Measurements from ENCODE around the gene SEPTIN1. TPM values are rescaled to one million over a fixed set of nuclear protein-coding genes. Genes with fewer than 3 reads are reported as not detected.

Gene SEPTIN1
- total and polyA plus RNA-seq, 2 of the 13 experiments (the other 11 are each of a cell fraction or from before 2014, with no cell fraction given) = 0.18 to 0.67 TPM

DNA sequence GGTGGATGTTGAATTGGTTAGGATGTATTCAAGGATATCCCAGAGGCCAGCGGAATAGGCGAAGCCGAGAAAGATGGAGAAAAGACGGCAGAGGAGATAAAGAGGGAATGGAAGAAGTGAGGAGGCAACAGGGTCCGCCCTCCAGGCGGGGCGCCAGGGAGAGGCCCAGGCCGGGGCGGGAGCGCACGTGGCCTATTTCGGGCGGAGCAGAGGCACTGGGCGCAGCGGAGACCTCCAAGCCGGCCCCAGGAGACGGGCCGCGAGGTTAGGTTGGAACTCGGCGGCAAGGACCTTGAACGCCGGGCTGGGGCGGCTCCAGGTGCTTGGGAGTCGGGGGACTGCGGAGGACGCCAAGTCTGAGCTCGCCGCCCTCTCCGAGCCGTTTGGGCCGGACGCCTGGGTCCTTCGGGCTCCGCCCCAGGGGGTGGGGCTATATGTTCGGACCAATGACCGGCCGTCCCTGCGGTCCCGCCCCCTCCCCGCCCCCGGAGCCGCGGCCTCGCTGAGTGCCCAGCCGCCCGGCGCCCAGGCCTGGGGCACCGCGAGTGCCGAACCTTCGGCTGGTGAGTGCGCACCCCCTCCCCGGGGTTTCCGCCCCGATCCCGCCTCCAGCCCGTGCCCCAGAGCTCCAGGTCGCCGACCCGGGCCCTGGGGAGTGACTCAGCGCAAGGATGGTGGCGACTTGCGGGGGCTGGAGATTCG lies 24.9 kb upstream of the SEPTIN1 start, which contains the start of gene ZNF771 (continued):
- peak; percentile 90 for TF ChIP-seq CCDC6 (CRISPR knock-in tag; IDR thresholded peaks at IDR 0.05)
- no peak for TF ChIP-seq ZBTB21 (CRISPR knock-in tag; IDR thresholded peaks at IDR 0.05)
- TF ChIP-seq ZNF792 (CRISPR knock-in tag; IDR thresholded peaks at IDR 0.05) = 0 out of 2 replicates have a peak, but pooled peaks have one; percentile 27
- TF ChIP-seq, protein P1, sequence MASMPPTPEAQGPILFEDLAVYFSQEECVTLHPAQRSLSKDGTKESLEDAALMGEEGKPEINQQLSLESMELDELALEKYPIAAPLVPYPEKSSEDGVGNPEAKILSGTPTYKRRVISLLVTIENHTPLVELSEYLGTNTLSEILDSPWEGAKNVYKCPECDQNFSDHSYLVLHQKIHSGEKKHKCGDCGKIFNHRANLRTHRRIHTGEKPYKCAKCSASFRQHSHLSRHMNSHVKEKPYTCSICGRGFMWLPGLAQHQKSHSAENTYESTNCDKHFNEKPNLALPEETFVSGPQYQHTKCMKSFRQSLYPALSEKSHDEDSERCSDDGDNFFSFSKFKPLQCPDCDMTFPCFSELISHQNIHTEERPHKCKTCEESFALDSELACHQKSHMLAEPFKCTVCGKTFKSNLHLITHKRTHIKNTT (CRISPR knock-in tag; IDR thresholded peaks at IDR 0.05) = no peak
- TF ChIP-seq IKZF1 (IDR thresholded peaks at IDR 0.05) = no peak
- TF ChIP-seq ZNF207 (IDR thresholded peaks at IDR 0.05; ENCODE audit: borderline replicate concordance) = no peak
- TF ChIP-seq, protein P2, sequence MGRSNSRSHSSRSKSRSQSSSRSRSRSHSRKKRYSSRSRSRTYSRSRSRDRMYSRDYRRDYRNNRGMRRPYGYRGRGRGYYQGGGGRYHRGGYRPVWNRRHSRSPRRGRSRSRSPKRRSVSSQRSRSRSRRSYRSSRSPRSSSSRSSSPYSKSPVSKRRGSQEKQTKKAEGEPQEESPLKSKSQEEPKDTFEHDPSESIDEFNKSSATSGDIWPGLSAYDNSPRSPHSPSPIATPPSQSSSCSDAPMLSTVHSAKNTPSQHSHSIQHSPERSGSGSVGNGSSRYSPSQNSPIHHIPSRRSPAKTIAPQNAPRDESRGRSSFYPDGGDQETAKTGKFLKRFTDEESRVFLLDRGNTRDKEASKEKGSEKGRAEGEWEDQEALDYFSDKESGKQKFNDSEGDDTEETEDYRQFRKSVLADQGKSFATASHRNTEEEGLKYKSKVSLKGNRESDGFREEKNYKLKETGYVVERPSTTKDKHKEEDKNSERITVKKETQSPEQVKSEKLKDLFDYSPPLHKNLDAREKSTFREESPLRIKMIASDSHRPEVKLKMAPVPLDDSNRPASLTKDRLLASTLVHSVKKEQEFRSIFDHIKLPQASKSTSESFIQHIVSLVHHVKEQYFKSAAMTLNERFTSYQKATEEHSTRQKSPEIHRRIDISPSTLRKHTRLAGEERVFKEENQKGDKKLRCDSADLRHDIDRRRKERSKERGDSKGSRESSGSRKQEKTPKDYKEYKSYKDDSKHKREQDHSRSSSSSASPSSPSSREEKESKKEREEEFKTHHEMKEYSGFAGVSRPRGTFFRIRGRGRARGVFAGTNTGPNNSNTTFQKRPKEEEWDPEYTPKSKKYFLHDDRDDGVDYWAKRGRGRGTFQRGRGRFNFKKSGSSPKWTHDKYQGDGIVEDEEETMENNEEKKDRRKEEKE (IDR thresholded peaks at IDR 0.05) = no peak
- no peak for TF ChIP-seq ZNF282 (IDR thresholded peaks at IDR 0.05; ENCODE audit: partially characterized antibody)
- no peak for TF ChIP-seq RBM22 (optimal IDR thresholded peaks at IDR 0.05; ENCODE audit: low read length)
- peak; percentile 60; the same call in 1 of the 2 replicates for TF ChIP-seq ZFP36L1 (CRISPR knock-in tag; IDR thresholded peaks at IDR 0.05)
- TF ChIP-seq FOXC1 (CRISPR knock-in tag; IDR thresholded peaks at IDR 0.05; ENCODE audit: borderline replicate concordance) = peak; percentile 98
- TF ChIP-seq ZNF501 (CRISPR knock-in tag; IDR thresholded peaks at IDR 0.05) = peak; percentile 93
- TF ChIP-seq HOXD1 (CRISPR knock-in tag; IDR thresholded peaks at IDR 0.05) = no peak; the same call in 1 of the 2 replicates
- no peak for TF ChIP-seq ATF7 (IDR thresholded peaks at IDR 0.05)
- TF ChIP-seq ATF7 (CRISPR knock-in tag; IDR thresholded peaks at IDR 0.05) = 0 out of 2 replicates have a peak, but pooled peaks have one; percentile 11
- TF ChIP-seq, protein P3, sequence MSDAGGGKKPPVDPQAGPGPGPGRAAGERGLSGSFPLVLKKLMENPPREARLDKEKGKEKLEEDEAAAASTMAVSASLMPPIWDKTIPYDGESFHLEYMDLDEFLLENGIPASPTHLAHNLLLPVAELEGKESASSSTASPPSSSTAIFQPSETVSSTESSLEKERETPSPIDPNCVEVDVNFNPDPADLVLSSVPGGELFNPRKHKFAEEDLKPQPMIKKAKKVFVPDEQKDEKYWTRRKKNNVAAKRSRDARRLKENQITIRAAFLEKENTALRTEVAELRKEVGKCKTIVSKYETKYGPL (CRISPR knock-in tag; IDR thresholded peaks at IDR 0.05) = no peak
- no peak for TF ChIP-seq ATM (IDR thresholded peaks at IDR 0.05; ENCODE audit: borderline replicate concordance)
- TF ChIP-seq TBP (CRISPR knock-in tag; IDR thresholded peaks at IDR 0.05) = no peak
- TF ChIP-seq HOXA9 (CRISPR knock-in tag; IDR thresholded peaks at IDR 0.05; ENCODE audit: borderline replicate concordance) = no peak
- no peak for TF ChIP-seq MAFK (conservative IDR thresholded peaks at IDR 0.05 in 1 of 2, IDR thresholded peaks at IDR 0.05 in 1 of 2; ENCODE audit: low read length in 2 of 2)
- TF ChIP-seq ZNF841 (CRISPR knock-in tag; IDR thresholded peaks at IDR 0.05; ENCODE audit: borderline replicate concordance) = no peak
- TF ChIP-seq, protein P4, sequence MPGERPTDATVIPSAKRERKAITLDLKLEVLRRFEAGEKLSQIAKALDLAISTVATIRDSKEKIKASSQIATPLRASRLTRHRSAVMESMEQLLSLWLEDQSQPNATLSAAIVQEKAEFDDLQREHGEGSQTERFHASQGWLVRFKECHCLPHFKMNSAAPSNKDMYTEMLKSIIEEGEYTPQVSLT (CRISPR knock-in tag; IDR thresholded peaks at IDR 0.05; ENCODE audit: borderline replicate concordance, low read depth) = no peak
- TF ChIP-seq ZNF256 (CRISPR knock-in tag; conservative IDR thresholded peaks at IDR 0.05) = no peak; the same call in 1 of the 2 replicates
- TF ChIP-seq MEIS1 (CRISPR knock-in tag; IDR thresholded peaks at IDR 0.05; ENCODE audit: borderline replicate concordance) = peak; percentile 91
- peak; percentile 85 for TF ChIP-seq IRF2 (CRISPR knock-in tag; IDR thresholded peaks at IDR 0.05)
- 0 out of 2 replicates have a peak, but pooled peaks have one; percentile 30 for TF ChIP-seq HOXA5 (CRISPR knock-in tag; IDR thresholded peaks at IDR 0.05)
- no peak for TF ChIP-seq TCF12 (IDR thresholded peaks at IDR 0.05)
- TF ChIP-seq TCF12 (CRISPR knock-in tag; IDR thresholded peaks at IDR 0.05) = peak; percentile 63; the same call in 1 of the 2 replicates
